CD4-positive, alpha-beta memory T cell (primary cell): ENCODE data around the gene JARID2. TPM values are rescaled to one million over a fixed set of nuclear protein-coding genes. Genes with fewer than 3 reads are reported as not detected.
"Not testable (repeated sequence)": the region's sequence is repeated elsewhere in the genome, so short reads cannot be mapped to it uniquely, and the experiment has no call there.

Experiments
- CTCF ChIA-PET: fragments of 350-600 bp; sonication (Branson Sonifier 250); formaldehyde crosslinking; loops from one replicate; lab custom pipeline; 2021; ENCODE audit warnings: inconsistent platforms; ENCODE audit not compliant: partially characterized antibody; lab: Charles Lee
- POLR2A ChIA-PET: fragments of 350-600 bp; sonication (Branson Sonifier 250); formaldehyde crosslinking; loops from one replicate; lab custom pipeline; 2021; ENCODE audit not compliant: partially characterized antibody; lab: Charles Lee
- DNase-seq, 5 donors: peaks; one replicate each; pipeline versions ENCODE4 v3.0.0 to v3.0.0-alpha.2; 2020 to 2022; ENCODE audit warnings: mixed read lengths in 1 of 5
- H3K27ac ChIP-seq: one replicate; pipeline ENCODE4 v1.7.0; 2013; ENCODE audit warnings: low read depth, low read length
- H3K27me3 ChIP-seq: 2 replicates; pipeline ENCODE4 v1.7.0; 2013; ENCODE audit warnings: mild to moderate bottlenecking, low read length, moderate library complexity; ENCODE audit not compliant: insufficient read depth
- H3K36me3 ChIP-seq: 2 replicates; pipeline ENCODE4 v1.7.0; 2013; ENCODE audit warnings: mild to moderate bottlenecking, low read length, moderate library complexity; ENCODE audit not compliant: insufficient read depth
- H3K4me1 ChIP-seq: 2 replicates; pipeline ENCODE4 v1.7.0; 2013; ENCODE audit warnings: mild to moderate bottlenecking, low read length, moderate library complexity; ENCODE audit not compliant: insufficient read depth
- H3K4me3 ChIP-seq, 2 donors: one replicate each; pipeline ENCODE4 v1.7.0; 2013; ENCODE audit warnings: low read length in 2 of 2, mild to moderate bottlenecking in 1 of 2
- H3K9me3 ChIP-seq, 2 donors: one replicate each; pipeline ENCODE4 v1.7.0; 2013; ENCODE audit warnings: low read length in 2 of 2, control low read depth in 1 of 2; ENCODE audit not compliant: control insufficient read depth in 1 of 2
- H3K27ac Mint-ChIP-seq, 7 donors: one replicate each; pipeline ENCODE4 v1.8.0; 2020 to 2021; ENCODE audit warnings: mixed read lengths in 7 of 7, mild to moderate bottlenecking in 6 of 7, inconsistent platforms in 3 of 7, moderate library complexity in 3 of 7
- H3K27me3 Mint-ChIP-seq, 2 donors: one replicate each; pipeline ENCODE4 v1.8.0; 2020 to 2021; ENCODE audit warnings: mixed read lengths in 2 of 2
- H3K36me3 Mint-ChIP-seq, 2 donors: one replicate each; pipeline ENCODE4 v1.8.0; 2020 to 2021; ENCODE audit warnings: mixed read lengths in 2 of 2, inconsistent platforms in 1 of 2, mild to moderate bottlenecking in 1 of 2
- H3K4me1 Mint-ChIP-seq, 4 donors: one replicate each; pipeline ENCODE4 v1.8.0; 2020 to 2021; ENCODE audit warnings: mixed read lengths in 4 of 4, mild to moderate bottlenecking in 1 of 4
- H3K4me3 Mint-ChIP-seq, 8 donors: one replicate each; pipeline ENCODE4 v1.8.0; 2020 to 2021; ENCODE audit warnings: mixed read lengths in 8 of 8, mild to moderate bottlenecking in 7 of 8, moderate library complexity in 6 of 8, inconsistent platforms in 3 of 8
- H3K9me3 Mint-ChIP-seq, 8 donors: one replicate each; pipeline ENCODE4 v1.8.0; 2020 to 2021; ENCODE audit warnings: mixed read lengths in 8 of 8, mild to moderate bottlenecking in 5 of 8, inconsistent platforms in 3 of 8, moderate library complexity in 1 of 8
- intact Hi-C: fragments of 100-400 bp; cut with micrococcal nuclease; formaldehyde crosslinking; loops from one replicate; pipeline ENCODE4 v1.15.1; 2023
- polyA plus RNA-seq, 2 donors: library from polyadenylated mRNA; unstranded; fragments of 300-500 nt; fragmentation: Illumina TruSeq; gene quantifications; one replicate each; pipeline ENCODE4 v1.2.3, GENCODE V29; 2021
- total RNA-seq, 2 experiments: library from RNA; stranded (reverse); gene quantifications; one replicate each; pipeline ENCODE4 v1.2.3, GENCODE V29; 2021

Gene JARID2
- total and polyA plus RNA-seq, 4 experiments from 2014 or later, result 2.4 to 21.6 (median 16.0) TPM

- Mint-ChIP-seq H3K4me1 (peaks cover 42 to 66% (median 56%) of the 10 kb centered on the region in 4 donors), H3K27ac (peak overlapping the region in 4 of 7 donors; percentile 20 to 88 (median 52)), H3K4me3 (peak overlapping the region in 6 of 8 donors; percentile 36 to 76 (median 66)), H3K27me3 (no peaks in the 10 kb centered on the region), H3K36me3 (peaks cover 14 to 17% of the 10 kb centered on the region in 2 donors), H3K9me3 (peaks cover 0 to 2% (median 0%) of the 10 kb centered on the region in 8 donors)
- intact Hi-C loops, result no loop called here
- no peaks in the 10 kb centered on the region for H3K36me3 ChIP-seq
- no peak overlapping the region for H3K27ac ChIP-seq
- ChIA-PET CTCF (interaction anchor here (0.8 to 1.7 kb wide), 3 partner anchors 9 to 22 kb away, joined by 3 to 5 read pairs (median 3); no protein-coding TSS in a partner anchor), POLR2A (interaction anchor here (0.9 to 1.9 kb wide), 4 partner anchors 8 to 161 kb away, joined by 3 to 4 read pairs (median 3); no protein-coding TSS in a partner anchor)
- H3K4me3 ChIP-seq, result no peak overlapping the region
- DNase-seq, result no peak
- no peaks in the 10 kb centered on the region for H3K27me3 ChIP-seq
- H3K4me1 ChIP-seq, result peaks cover 37% of the 10 kb centered on the region
- H3K9me3 ChIP-seq, result no peaks in the 10 kb centered on the region
Observed at GRCh38 chr6:15410752-15411151, 164.9 kb downstream of the JARID2 start.

- intact Hi-C loops, result no loop called here
- peaks cover 41 to 61% (median 55%) of the 10 kb centered on the region in 4 donors for H3K4me1 Mint-ChIP-seq
- POLR2A ChIA-PET, result interaction anchor here (1.1 to 1.9 kb wide), 3 partner anchors 9 to 162 kb away, joined by 3 to 4 read pairs (median 3); no protein-coding TSS in a partner anchor
- H3K9me3 Mint-ChIP-seq, result peaks cover 0 to 4% (median 1%) of the 10 kb centered on the region in 8 donors
- CTCF ChIA-PET, result interaction anchor here (0.8 to 1.7 kb wide), 2 partner anchors 17 to 21 kb away, joined by 3 read pairs; no protein-coding TSS in a partner anchor
- H3K36me3 Mint-ChIP-seq, result peaks cover 16 to 20% of the 10 kb centered on the region in 2 donors
- H3K9me3 ChIP-seq, result no peaks in the 10 kb centered on the region
- H3K27ac Mint-ChIP-seq, result peak overlapping the region in 3 of 7 donors; percentile 8 to 60 (median 19)
- H3K4me1 ChIP-seq, result peaks cover 37% of the 10 kb centered on the region
- H3K27ac ChIP-seq, result no peak overlapping the region
- no peaks in the 10 kb centered on the region for H3K27me3 Mint-ChIP-seq
- H3K36me3 ChIP-seq, result no peaks in the 10 kb centered on the region
- H3K27me3 ChIP-seq, result no peaks in the 10 kb centered on the region
- H3K4me3 ChIP-seq, result no peak overlapping the region
- no peak for DNase-seq
- H3K4me3 Mint-ChIP-seq, result peak overlapping the region in 4 of 8 donors; percentile 24 to 76 (median 60)
Observed at GRCh38 chr6:15411766-15412165, 165.9 kb downstream of the JARID2 start.

DNA sequence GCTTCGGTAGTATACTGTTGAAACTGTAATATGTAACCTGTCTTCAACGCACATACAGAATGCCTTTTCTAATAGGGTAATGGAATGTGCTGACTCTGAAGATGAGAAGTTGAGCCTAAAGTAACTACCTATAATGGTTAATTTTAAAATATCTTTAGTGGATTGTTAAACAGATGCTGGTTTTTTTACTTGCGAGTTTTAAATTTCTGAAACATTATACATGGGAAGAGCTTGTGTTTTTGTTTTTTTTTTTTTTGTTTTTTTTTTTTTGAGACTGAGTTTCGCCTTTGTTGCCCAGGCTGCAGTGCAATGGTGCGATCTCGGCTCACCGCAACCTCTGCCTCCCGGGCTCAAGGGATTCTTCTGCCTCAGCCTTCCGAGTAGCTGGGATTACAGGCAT lies 166.9 kb downstream of the JARID2 start:
- Histone ChIP-seq H3K36me3 (no peaks in the 10 kb centered on the region), H3K27me3 (no peaks in the 10 kb centered on the region), H3K4me1 (peaks cover 37% of the 10 kb centered on the region), H3K27ac (no peak overlapping the region), H3K4me3 (no peak overlapping the region), H3K9me3 (no peaks in the 10 kb centered on the region)
- Mint-ChIP-seq H3K4me1 (peaks cover 42 to 58% (median 51%) of the 10 kb centered on the region in 4 donors), H3K27ac (peak overlapping the region in 1 of 7 donors; percentile 53), H3K9me3 (peaks cover 0 to 10% (median 6%) of the 10 kb centered on the region in 8 donors), H3K27me3 (no peaks in the 10 kb centered on the region), H3K36me3 (peaks cover 23 to 30% of the 10 kb centered on the region in 2 donors), H3K4me3 (no peak overlapping the region)
- CTCF ChIA-PET, result no interaction called here
- intact Hi-C loops, result no loop called here
- DNase-seq, result no peak
- POLR2A ChIA-PET, result interaction anchor here (1.3 kb wide), 1 partner anchor 8 kb away, joined by 5 read pairs; no protein-coding TSS in a partner anchor

DNA sequence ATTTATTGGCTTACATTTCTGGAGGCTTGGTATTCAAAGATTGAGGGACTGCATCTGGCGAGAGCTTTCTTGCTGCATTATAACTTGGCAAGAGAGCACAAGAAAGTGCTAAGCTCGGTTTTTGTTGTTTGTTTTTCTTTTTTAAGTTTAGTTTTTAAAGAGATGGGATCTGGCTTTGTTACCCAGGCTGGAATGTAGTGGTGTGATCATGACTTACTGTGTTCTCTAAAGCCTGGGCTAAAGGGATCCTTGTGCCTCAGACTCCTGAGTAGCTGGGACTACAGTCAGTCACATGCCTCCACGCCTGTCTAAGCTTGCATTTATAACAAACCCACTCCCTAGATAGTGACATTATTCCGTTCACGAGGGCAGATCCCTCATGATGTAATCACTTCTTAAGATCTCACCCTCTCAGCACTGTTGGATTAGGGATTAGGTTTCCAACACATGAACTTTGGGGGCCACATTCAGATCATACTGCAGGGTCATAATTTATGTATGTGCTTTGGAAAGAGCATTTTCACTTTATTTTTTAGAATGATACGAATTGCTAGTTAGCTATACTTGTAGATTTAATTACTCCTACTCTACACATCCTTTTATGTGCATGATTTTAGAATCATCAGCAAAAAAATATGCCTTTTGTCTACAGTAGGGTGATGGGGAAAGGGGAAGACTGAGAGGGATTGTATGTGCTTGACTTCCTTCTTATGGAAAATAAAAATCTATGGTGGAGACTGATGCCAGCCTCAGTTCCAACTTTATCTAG lies 167.8 kb downstream of the JARID2 start:
- H3K4me1 Mint-ChIP-seq, result peaks cover 37 to 52% (median 48%) of the 10 kb centered on the region in 4 donors
- intact Hi-C loops, result no loop called here
- peaks cover 0 to 19% (median 13%) of the 10 kb centered on the region in 8 donors for H3K9me3 Mint-ChIP-seq
- ChIA-PET POLR2A (interaction anchor here (1.3 kb wide), 1 partner anchor 9 kb away, joined by 5 read pairs; no protein-coding TSS in a partner anchor), CTCF (interaction anchor here (0.9 kb wide), 1 partner anchor 27 kb away, joined by 3 read pairs; no protein-coding TSS in a partner anchor)
- H3K27me3 Mint-ChIP-seq, result no peaks in the 10 kb centered on the region
- H3K36me3 Mint-ChIP-seq, result peaks cover 28 to 39% of the 10 kb centered on the region in 2 donors
- Histone ChIP-seq H3K27ac (no peak overlapping the region), H3K9me3 (no peaks in the 10 kb centered on the region), H3K4me1 (peaks cover 37% of the 10 kb centered on the region), H3K4me3 (no peak overlapping the region), H3K27me3 (no peaks in the 10 kb centered on the region), H3K36me3 (no peaks in the 10 kb centered on the region)
- H3K4me3 Mint-ChIP-seq, result no peak overlapping the region
- no peak for DNase-seq
- peak overlapping the region in 3 of 7 donors; percentile 35 to 53 (median 48) for H3K27ac Mint-ChIP-seq

DNA sequence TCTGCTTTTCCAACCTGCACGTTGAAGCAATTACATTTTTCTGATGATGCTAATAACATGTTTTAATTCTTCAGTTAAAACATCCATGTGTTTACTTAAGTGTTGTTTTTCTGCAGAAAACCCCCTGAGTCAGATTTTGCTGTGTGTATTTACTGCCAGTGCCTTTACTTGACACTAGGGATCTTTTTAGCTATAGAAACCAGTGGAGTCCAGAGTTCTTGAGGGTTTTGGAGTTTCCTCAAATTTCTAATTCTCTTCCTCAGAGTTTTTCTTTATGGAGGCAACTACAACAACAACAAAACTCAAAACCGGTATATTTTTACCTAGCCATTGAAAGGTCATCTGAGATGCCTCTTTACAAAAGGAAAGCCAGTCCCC lies 168.4 kb downstream of the JARID2 start:
- Histone ChIP-seq H3K9me3 (no peaks in the 10 kb centered on the region), H3K4me3 (no peak overlapping the region), H3K27me3 (no peaks in the 10 kb centered on the region), H3K36me3 (no peaks in the 10 kb centered on the region), H3K4me1 (peaks cover 31% of the 10 kb centered on the region), H3K27ac (no peak overlapping the region)
- H3K4me3 Mint-ChIP-seq, result no peak overlapping the region
- DNase-seq, result no peak
- ChIA-PET CTCF (no interaction called here), POLR2A (no interaction called here)
- peaks cover 33 to 46% (median 43%) of the 10 kb centered on the region in 4 donors for H3K4me1 Mint-ChIP-seq
- intact Hi-C loops, result no loop called here
- no peaks in the 10 kb centered on the region for H3K27me3 Mint-ChIP-seq
- peak overlapping the region in 4 of 7 donors; percentile 35 to 70 (median 50) for H3K27ac Mint-ChIP-seq
- peaks cover 32 to 41% of the 10 kb centered on the region in 2 donors for H3K36me3 Mint-ChIP-seq
- H3K9me3 Mint-ChIP-seq, result peaks cover 0 to 24% (median 16%) of the 10 kb centered on the region in 8 donors

GRCh38 chr6:15415622-15416021 lies 169.8 kb downstream of the JARID2 start:
- peaks cover 25 to 35% (median 33%) of the 10 kb centered on the region in 4 donors for H3K4me1 Mint-ChIP-seq
- POLR2A ChIA-PET, H3K9me3 ChIP-seq, H3K27me3 Mint-ChIP-seq, H3K36me3 ChIP-seq, CTCF ChIA-PET, DNase-seq, H3K27ac Mint-ChIP-seq, intact Hi-C loops, H3K27me3 ChIP-seq, H3K27ac ChIP-seq, H3K4me3 ChIP-seq, H3K4me3 Mint-ChIP-seq: not testable (repeated sequence)
- H3K9me3 Mint-ChIP-seq, result peaks cover 0 to 38% (median 29%) of the 10 kb centered on the region in 8 donors
- H3K36me3 Mint-ChIP-seq, result peaks cover 39 to 53% of the 10 kb centered on the region in 2 donors
- H3K4me1 ChIP-seq, result peaks cover 20% of the 10 kb centered on the region
